Measurements from ENCODE around the gene TMEM151B. TPM values are rescaled to one million over a fixed set of nuclear protein-coding genes. Genes with fewer than 3 reads are reported as not detected.
A peak's percentile ranks its signal among the peaks of the same experiment; 100 is the strongest.
"Not testable (repeated sequence)": the region's sequence is repeated elsewhere in the genome, so short reads cannot be mapped to it uniquely, and the experiment has no call there.

The TMEM151B gene
- total RNA-seq, 1 donor from 2014 or later, result not detected

DNA sequence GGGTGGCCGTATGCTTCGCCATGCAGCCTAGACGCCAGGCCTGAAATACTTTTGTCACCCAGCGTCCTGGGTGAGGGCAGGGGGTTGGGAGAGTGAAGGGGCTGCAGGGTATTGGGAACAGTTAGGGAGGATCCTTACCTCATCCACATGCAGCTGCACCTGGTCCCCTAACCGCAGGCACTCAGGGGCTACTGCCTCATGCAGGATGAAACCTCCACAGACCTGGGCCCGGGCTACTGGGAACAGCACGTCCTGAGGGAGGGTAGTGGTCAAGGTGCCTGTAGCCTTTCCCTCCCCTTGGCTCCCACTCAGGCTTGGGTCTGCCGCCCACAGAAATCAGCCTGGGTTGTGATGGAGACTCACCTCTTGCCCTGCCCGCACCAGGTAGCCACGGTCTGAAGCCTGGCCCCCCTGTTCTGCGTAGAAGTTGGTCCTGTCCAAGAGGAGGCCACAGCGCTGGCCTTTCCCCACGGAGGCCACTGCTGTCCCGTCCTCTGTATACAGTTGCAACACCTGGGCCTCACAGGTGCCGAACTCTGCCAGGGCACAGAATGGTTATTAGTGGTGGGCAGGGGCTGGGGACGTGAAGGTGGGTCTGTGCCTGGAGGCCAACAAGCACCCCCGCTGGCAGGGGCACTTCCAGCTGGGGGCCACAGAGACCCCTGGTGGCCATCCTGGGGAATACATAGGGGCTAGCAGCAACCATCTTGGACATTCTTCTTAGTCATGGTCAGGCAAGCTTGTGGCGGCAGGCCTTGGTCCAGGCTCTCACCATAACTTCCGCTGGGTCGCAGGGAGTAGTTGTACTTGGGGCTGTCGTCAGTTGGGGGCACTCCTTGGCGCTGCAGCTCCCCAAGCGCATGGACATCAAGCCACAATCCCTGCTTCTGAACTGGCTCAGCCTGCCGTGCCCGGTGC lies 34.3 kb downstream of the TMEM151B start:
- peak; percentile 12 to 55 for DNase-seq (ENCODE audit: low read depth in 2 of 2)

DNA sequence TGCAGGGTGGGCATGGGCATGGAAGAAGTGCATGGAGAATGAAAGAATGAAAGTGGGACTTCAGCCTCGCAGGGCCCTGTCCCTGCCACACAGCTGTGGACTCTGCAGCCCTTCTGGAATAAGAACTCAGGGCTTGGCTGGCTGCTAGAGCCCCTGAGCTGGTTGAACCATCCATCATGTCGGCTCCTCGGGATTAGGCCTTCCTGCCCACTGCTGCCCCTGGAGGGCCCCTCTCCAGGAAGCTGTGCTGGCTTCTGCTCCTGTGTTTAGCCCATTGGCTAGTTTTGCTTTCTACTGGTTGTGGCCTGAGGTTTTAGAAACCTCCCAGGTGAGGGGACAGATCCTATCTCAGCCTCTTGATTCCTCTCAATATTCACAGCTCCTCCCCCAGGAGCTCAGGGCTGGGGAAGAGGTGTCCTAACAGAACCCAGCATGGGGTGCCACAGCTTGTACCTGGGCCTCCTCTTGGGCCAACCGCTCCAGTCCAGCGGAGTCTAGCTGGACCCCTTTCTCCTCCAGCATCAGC lies 35.0 kb downstream of the TMEM151B start:
- DNase-seq (ENCODE audit: low read depth in 2 of 2), result no peak

DNA sequence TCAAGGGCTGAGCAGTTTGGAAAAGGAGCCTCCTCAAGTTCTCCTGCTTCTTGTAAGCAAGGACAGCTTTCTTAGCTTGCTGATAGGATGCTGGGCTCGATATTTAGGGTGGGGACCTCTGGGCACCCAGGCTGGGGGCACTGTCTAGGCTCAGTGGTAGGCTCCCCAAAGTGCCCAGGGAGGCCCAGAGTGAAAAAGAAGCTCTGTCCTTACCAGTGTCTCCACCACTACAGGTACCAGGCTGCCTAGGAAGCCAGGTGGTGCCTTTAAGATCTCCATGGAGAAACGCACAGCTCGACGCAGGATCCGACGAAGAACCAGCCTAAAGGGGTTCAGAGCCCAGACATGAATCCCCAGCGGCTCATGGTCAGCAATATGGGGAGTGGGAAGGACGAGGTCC lies 36.5 kb downstream of the TMEM151B start:
- no peak for DNase-seq (ENCODE audit: low read depth in 2 of 2)

DNA sequence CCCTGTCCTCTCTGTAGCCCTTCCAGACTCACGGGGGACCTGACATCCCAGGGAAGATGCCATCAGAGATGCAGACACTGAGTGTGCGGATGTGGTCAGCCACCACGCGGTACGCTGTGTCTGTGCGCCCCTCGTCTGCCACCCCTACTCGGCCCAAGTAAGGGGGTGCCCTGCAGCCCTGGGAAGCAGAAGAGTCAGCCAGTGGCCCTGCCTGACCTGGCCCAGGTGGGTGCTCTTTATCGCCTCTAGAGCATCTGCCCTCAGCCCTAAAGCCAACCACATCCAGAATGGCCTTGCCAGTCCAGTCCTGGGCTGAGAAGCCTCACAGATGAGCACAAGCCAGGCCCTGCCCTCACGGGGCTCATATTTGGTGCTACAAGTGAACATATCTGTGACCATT lies 37.0 kb downstream of the TMEM151B start:
- no peak for DNase-seq (ENCODE audit: low read depth in 2 of 2)

DNA sequence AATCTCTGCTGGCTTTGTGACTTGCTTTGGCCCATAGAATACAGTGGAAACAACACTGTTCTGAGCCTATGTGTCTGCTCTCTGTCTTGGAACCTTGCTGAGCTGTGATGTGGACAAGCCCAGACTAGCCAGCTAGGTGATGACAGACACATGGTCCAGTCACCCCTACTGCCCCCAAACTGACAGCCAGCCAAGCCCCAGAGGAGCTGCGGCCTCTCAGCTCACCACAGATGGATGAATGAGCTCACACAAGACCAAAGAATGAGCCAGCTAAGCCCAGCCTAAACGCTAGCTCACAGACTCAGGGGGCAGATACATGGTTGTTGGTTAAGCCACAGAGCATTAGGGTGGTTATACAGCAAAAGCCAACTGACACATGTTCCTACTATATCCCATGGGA lies 38.8 kb downstream of the TMEM151B start:
- peak in 1 of 2 donors; percentile 19 for DNase-seq (ENCODE audit: low read depth in 2 of 2)

DNA sequence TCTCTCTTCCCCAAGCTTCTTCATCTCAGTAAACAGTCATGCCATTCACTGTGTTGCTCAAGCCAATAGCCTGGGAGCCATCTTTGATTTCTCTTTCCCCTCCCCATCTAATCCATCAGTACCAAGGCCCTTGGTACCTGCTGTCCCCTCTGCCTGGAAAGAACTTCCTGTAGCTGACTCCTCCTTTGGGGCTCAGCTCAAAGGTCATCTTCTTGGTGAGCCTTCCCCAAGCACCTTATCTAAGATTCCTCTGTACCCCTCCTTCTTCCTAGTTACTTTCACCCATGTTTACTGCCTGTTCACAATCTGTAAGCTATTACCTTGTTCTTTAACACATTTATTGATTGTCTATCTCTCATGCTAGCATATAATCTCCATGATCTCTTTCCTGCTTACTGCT lies 39.4 kb downstream of the TMEM151B start:
- DNase-seq (ENCODE audit: low read depth in 2 of 2), result no peak

DNA sequence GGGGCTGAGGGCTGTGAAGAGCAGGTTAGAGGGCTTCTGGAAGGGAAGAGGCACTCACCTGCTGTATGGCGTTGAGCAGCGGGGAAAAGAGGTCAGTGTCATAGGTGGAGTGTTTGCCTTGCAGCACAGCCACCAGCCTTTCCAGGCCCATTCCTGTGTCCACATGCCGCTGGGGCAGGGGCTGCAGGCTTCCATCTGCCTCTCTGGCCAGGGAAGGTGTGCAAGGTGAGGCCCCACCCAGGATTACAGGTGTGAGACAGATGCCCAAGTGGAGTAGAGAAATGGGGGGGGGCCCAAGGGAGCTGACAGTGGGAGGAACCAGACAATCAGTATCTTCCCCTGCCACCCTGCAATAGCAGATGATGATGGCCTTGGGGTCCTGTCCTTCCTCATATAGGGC lies 40.0 kb downstream of the TMEM151B start:
- DNase-seq (ENCODE audit: low read depth in 2 of 2), result no peak

DNA sequence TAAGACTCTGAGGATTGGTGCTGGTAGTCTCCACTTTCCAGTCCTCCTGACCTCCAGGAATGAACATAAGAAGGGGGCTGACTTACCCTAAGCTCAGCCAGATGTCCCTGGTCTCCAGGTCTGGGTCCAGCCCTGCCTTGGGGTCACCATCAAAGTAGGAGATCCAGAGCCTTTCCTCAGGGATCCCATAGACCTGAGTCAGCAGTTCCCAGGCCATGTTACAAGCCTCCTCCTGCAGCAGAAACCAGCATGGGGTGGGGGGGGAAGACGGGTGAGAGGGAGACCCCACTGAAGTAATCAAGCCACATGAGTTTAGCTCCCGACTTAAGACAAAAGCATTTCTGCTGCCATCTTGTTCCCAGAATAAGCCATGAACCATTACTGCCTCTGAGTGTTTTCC lies 41.1 kb downstream of the TMEM151B start:
- DNase-seq (ENCODE audit: low read depth in 2 of 2), result no peak

DNA sequence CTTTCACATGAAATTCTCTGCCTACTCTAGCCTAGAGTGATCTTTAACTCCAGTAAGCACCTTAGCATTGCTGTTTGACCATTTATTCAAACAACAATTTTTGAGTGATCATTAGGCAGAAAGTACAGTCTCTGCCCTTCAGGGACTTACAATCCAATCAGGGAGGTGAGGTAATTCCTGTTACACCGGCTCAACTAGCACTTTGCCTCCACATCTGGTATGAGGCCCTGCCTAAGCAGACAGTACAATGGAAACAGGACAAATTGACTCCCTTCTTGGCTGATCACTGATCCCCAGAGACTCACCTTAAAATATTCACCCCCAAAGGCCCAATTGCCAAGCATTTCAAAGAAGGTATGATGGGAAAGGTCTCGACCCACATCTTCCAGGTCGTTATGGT lies 41.5 kb downstream of the TMEM151B start:
- DNase-seq (ENCODE audit: low read depth in 2 of 2), result no peak

DNA sequence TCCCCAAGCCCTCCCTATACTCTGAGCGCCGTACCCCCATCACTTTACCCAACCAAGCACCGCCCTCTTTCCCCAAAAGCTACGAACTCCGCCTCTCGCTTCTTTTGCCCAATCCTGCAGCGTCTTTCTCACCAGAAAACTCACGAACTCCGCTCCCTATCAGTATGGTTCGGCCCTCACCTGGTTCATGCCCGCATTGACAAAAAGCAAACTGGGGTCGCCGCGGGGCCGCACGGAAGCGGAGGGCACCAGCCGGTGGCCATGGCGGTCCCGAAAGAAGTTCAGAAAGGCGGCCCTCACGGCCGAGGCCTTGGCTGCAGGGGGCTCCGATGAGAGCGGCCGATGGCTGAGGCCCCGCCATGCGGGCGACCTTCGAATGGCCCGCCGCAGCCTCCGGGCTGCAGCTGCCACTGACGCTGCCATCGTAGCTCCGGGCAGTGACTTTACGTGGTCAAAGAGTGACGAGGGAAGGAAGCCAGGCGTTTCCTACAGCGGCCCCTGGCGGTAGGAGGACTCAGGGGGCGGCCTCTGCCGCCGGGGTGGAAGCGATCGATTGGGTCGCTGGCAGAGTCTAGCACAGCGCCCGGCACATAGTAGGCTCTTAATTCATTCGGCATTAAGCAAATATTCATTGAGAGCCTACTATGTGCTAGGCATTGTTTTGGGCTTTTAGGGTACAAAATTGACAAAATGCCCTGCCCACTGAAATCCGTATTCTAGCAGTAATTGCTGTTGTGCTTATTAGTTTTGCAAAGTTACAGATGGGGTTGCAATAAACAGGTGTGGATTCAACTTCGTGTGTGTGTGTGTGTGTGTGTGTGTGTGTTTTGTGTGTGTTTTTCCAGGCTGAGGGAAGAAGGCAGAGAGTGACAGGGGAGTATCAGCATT lies 42.9 kb downstream of the TMEM151B start, which contains the start of gene AARS2:
Gene AARS2 (minus strand): TSS at position 447 of the 888 bp plus-strand sequence. CDS start 24 bp downstream, at position 423.
- peak; percentile 79 to 90 for DNase-seq (ENCODE audit: low read depth in 2 of 2)

DNA sequence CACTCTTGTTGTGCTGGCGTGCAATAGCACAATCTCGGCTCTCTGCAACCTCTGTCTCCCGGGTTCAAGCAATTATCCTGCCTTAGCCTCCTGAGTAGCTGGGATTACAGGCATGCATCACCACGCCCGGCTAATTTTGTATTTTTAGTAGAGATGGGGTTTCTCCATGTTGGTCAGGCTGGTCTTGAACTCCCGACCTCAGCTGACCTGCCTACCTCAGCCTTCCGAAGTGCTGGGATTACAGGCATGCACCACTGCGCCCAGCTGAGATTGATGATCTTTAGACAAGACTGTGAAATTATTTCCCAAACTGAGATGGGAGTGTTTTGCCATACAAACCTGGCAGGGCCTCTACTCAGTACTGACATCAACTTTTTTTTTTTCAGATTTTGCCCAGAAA lies 44.4 kb downstream of the TMEM151B start:
- DNase-seq (ENCODE audit: low read depth in 2 of 2), result not testable (repeated sequence)

DNA sequence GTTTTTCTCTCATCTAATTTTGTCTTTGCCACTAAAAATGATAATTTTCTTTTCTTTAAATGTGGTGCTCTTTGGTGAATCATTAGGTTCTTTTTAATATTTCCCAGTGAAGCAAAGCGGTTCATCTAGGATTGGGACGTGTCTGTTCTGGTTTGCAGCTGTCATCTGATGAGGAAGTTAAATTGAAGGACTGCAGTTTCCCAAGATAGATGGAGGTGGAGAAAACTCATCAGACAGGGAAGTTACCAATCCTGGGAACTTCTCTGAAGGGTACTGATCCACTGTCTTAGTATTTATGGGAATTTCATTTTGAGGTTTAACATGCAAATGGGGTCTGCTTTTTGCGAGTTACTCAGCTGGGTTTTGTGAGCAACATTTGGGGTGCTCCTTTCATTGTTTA lies 45.3 kb downstream of the TMEM151B start:
- DNase-seq (ENCODE audit: low read depth in 2 of 2), result no peak

DNA sequence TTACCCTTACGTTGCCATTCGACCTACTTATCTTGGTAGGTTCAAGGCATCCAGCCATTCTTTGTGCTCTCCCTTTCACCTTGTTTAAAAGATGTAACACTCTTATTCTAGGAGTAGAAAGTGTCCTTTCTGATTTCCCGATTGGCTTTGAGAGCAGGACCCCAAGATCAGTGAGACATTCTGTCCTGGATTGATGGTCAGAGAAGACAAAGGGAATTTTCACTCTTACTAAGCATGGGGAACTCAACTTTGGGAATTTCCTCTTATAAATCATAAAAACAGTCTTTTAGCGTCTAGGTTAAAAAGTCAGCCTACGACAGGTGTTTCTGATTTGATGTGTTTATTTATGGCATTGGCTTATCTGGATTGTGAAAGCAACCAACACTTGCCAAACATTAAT lies 45.7 kb downstream of the TMEM151B start:
- no peak for DNase-seq (ENCODE audit: low read depth in 2 of 2)

DNA sequence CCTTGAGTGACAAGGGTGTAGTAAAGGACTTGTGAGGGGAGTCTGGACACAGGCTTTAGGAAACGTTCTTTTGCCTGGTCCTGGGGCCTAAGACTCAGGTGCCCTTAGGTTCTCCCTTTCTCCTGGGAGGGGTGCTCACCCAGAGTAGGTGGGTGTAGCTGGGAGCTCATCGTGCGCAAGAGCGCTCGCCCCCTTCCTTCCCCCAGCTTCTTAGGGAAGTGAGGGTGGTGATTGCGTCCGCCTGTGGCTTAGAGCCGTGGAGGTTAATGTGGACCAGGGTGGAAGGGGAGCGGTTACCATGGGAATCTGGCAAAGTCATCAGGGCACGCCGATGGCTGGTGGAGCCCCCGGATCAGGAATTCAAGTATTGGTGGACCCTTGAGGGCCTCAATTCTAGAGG lies 46.2 kb downstream of the TMEM151B start:
- no peak for DNase-seq (ENCODE audit: low read depth in 2 of 2)

DNA sequence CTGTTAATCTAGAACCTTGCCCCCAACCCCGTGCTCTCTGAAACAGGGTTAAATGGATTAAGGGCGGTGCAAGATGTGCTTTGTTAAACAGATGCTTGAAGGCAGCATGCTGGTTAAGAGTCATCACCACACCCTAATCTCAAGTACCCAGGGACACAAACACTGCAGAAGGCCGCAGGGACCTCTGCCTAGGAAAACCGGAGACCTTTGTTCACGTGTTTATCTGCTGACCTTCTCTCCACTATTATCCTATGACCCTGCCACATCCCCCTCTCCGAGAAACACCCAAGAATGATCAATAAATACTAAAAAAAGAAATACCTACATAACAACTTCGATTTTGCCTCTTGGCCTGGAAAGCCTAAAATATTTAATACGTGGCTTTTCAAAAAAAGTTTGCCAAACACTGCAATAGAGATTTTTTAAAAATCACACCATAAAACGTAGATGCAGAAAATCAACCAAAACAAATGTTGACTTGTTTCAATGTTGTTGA lies 46.9 kb downstream of the TMEM151B start:
- DNase-seq (ENCODE audit: low read depth in 2 of 2), result not testable (repeated sequence)

DNA sequence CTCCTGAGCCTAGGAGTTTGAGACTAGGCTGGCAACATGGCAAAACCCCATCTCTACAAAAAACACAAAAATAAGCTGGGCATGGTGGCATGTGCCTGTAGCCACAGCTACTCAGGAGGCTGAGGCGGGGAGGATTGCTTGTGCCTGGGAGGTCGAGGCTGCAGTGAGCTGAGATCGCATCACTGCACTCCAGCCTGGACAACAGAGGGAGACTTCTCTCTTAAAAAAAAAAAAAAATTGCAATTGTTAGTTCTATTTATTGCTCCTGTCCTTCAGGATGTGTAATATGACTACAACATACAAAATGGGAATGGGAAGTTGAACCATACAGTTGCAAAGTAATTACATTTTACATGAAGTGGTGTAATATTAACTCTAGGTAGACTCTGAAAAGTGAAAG lies 51.0 kb downstream of the TMEM151B start:
- DNase-seq (ENCODE audit: low read depth in 2 of 2), result no peak

DNA sequence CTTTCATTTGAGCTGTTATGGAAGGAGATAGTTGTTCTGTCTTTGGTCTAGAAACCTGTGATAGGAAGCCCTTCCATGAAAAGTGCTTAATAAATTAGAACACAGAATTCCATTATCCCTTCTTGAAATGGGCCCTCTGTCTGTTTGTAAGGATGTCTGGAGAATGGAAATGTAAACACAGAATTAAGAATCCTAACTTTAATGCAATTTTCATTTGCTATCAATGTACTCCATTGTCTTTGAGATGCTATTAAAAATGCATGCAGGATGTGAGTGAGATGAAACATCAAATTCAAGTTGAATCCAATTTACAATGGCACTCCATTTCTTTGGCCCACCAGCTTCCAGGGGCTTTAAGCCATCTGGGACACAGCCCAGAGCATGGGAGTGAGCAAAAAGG lies 56.8 kb downstream of the TMEM151B start:
- no peak for DNase-seq (ENCODE audit: low read depth in 2 of 2)

DNA sequence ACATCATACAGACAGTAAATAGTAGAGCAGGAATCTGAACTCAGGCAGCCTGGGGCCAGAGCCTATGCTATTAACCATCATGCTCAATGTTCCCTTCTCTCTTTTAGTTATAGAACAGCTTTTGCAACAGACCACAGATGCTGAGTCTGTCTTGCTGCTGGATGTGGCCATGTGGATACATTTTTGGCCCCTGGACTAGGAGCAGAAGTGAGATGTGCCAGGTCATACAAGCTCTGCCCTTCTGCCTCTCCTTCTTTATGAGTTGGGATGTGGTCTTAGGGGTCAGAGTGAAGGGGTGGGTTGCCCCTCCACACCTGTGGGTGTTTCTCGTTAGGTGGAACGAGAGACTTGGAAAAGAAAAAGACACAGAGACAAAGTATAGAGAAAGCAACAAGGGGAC lies 57.5 kb downstream of the TMEM151B start:
- DNase-seq (ENCODE audit: low read depth in 2 of 2), result no peak

DNA sequence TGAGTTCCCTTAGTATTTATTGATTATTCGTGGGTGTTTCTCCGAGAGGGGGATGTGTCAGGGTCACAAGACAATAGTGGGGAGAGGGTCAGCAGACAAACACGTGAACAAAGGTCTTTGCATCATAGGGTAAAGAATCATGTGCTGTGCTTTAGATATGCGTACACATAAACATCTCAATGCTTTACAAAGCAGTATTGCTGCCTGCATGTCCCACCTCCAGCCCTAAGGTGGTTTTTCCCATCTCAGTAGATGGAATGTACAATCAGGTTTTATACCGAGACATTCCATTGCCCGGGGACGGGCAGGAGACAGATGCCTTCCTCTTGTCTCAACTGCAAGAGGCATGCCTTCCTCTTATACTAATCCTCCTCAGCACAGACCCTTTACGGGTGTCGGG lies 58.0 kb downstream of the TMEM151B start:
- not testable (repeated sequence) for DNase-seq (ENCODE audit: low read depth in 2 of 2)

DNA sequence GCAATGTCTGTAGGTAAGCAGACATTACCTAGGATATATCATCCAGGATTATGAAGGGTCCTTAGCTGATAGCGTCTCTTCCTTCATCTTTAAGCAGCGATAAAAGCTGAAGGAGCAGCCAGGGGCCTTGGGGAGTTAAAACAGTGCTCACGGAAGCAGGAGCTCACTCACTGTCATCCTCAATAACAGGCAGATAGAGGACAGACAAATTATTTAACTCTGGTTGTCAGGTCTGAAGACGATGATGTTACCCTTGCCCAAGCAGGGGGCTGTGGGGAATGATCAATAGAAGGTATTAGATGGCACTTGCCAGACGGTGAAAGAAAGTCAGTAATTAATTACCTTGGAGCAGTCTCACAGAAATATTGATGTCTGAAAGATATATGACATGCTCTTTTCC lies 59.6 kb downstream of the TMEM151B start:
- DNase-seq (ENCODE audit: low read depth in 2 of 2), result no peak

DNA sequence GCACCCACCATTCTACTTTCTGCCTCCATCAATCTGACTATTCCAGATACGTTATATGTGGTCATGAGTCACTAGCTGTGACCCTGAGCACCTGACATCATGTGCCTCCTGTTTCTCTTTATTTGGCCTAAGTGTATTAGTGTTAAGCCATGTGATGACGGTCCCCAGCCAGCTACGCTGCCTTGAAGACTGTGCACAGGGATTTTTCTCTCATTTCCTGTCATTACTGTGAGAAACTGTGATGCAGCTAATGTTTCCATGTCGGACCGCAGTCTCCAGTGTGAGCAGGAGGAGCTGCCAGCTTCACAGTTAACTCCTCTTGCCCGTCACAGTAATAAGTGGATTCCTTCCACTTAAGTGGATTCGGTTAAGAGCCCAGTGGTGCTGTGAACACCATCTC lies 62.3 kb downstream of the TMEM151B start:
- no peak for DNase-seq (ENCODE audit: low read depth in 2 of 2)

Measured in dermis microvascular lymphatic vessel endothelial cell (primary cell).